Activated CD4-positive, CD25-positive, alpha-beta regulatory T cell (primary cell): ENCODE results near the gene PILRA.
"Not testable (repeated sequence)": the region's sequence is repeated elsewhere in the genome, so short reads cannot be mapped to it uniquely, and the experiment has no call there.

ENCODE experiments used
- DNase-seq, 4 experiments: peaks; one replicate each; lab custom pipeline; 2025; lab: John Stamatoyannopoulos, UW

The PILRA gene

GRCh38 chr7:100434297-100435144 is 61.2 kb downstream of the PILRA start:
- DNase-seq: no peak

- DNase-seq: peak in 2 of 4 experiments; percentile 22 to 36
Observed at GRCh38 chr7:100435401-100436304, 62.4 kb downstream of the PILRA start.

- DNase-seq: no peak
Observed at GRCh38 chr7:100437150-100438100, 64.1 kb downstream of the PILRA start.

GRCh38 chr7:100438172-100438571 is 64.9 kb downstream of the PILRA start:
- no peak for DNase-seq

- DNase-seq: not testable (repeated sequence)
Observed at GRCh38 chr7:100438731-100439130, 65.4 kb downstream of the PILRA start.

GRCh38 chr7:100439244-100439643 is 66.0 kb downstream of the PILRA start:
- not testable (repeated sequence) for DNase-seq

- DNase-seq: no peak
Observed at GRCh38 chr7:100441641-100442535, 68.6 kb downstream of the PILRA start.

GRCh38 chr7:100443096-100443840 is 70.0 kb downstream of the PILRA start:
- no peak for DNase-seq

GRCh38 chr7:100444311-100445278 is 71.3 kb downstream of the PILRA start:
- DNase-seq: no peak

GRCh38 chr7:100446040-100446439 is 72.8 kb downstream of the PILRA start:
- no peak for DNase-seq

GRCh38 chr7:100447363-100447762 is 74.1 kb downstream of the PILRA start:
- DNase-seq: not testable (repeated sequence)

- DNase-seq: no peak
Observed at GRCh38 chr7:100449190-100449795, 76.0 kb downstream of the PILRA start.
